ENCODE measurements around the gene PTPN4. TPM values are rescaled to one million over a fixed set of nuclear protein-coding genes. Genes with fewer than 3 reads are reported as not detected.

The PTPN4 gene
- total RNA-seq, 1 donor from 2014 or later, result 51.7 TPM

DNA sequence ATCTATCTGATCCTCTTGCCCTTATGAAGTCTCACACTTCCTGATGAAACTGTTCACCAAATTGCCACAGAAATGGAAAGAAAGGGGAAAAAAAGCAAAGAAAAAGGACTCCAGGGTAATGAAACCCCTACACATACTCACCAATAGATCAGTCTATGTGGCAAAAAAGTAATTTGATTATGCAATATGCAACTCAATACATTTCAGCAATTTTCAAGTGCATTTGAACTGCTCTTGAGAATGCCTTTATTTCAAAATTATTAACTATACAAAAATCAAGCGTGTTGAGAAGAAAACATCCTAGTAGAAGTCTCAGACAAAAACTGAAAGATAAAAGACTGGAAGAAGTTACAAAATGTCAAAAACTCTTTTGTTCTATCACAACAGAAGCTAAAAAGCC is 32.2 kb upstream of the PTPN4 start:
- Mint-ChIP-seq H3K27ac (no peak overlapping the region), H3K9me3 (no peaks in the 10 kb centered on the region), H3K36me3 (no peaks in the 10 kb centered on the region), H3K4me1 (peaks cover 16% of the 10 kb centered on the region), H3K27me3 (ENCODE audit: low read depth) (peaks cover 2% of the 10 kb centered on the region), H3K4me3 (no peak overlapping the region)
- TF ChIP-seq CTCF (IDR thresholded peaks at IDR 0.05; ENCODE audit: unreplicated experiment), result no peak
- DNase-seq (ENCODE audit: low spot score in 2 of 2, unreplicated experiment in 2 of 2), result no peak

DNA sequence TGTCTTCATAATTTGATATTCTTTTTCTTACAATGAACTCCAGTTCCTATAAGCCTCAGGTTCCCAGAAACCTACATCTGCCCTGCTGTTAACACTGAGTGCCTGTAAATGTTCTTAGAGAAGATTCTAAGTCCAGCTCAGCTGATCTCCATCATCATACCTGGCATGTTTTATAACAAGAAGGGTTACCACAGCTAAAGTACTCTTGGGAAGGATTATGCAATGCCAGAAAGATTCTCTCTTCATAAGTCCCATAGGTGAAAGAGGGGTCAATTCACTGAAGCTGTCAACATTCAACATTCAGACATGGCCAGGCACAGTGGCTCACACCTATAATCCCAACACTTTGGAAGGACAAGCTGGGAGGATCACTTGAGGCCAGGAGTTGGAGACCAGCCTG is 31.3 kb upstream of the PTPN4 start:
- DNase-seq (ENCODE audit: low spot score in 2 of 2, unreplicated experiment in 2 of 2), result no peak
- no peak overlapping the region for H3K27ac Mint-ChIP-seq
- TF ChIP-seq CTCF (IDR thresholded peaks at IDR 0.05; ENCODE audit: unreplicated experiment), result no peak
- H3K4me1 Mint-ChIP-seq, result peaks cover 16% of the 10 kb centered on the region
- peaks cover 3% of the 10 kb centered on the region for H3K27me3 Mint-ChIP-seq (ENCODE audit: low read depth)
- no peaks in the 10 kb centered on the region for H3K9me3 Mint-ChIP-seq
- no peak overlapping the region for H3K4me3 Mint-ChIP-seq
- no peaks in the 10 kb centered on the region for H3K36me3 Mint-ChIP-seq

- no peak for TF ChIP-seq CTCF (IDR thresholded peaks at IDR 0.05; ENCODE audit: unreplicated experiment)
- Mint-ChIP-seq H3K27ac (no peak overlapping the region), H3K4me1 (peaks cover 16% of the 10 kb centered on the region), H3K4me3 (no peak overlapping the region), H3K27me3 (ENCODE audit: low read depth) (peaks cover 3% of the 10 kb centered on the region), H3K9me3 (no peaks in the 10 kb centered on the region), H3K36me3 (no peaks in the 10 kb centered on the region)
- no peak for DNase-seq (ENCODE audit: low spot score in 2 of 2, unreplicated experiment in 2 of 2)
Observed at GRCh38 chr2:119730671-119731177, 29.0 kb upstream of the PTPN4 start.

GRCh38 chr2:119731983-119732382 is 27.7 kb upstream of the PTPN4 start:
- Mint-ChIP-seq H3K27me3 (ENCODE audit: low read depth) (peaks cover 3% of the 10 kb centered on the region), H3K27ac (no peak overlapping the region), H3K9me3 (no peaks in the 10 kb centered on the region), H3K4me3 (no peak overlapping the region), H3K36me3 (no peaks in the 10 kb centered on the region), H3K4me1 (peaks cover 16% of the 10 kb centered on the region)
- no peak for DNase-seq (ENCODE audit: low spot score in 2 of 2, unreplicated experiment in 2 of 2)
- no peak for TF ChIP-seq CTCF (IDR thresholded peaks at IDR 0.05; ENCODE audit: unreplicated experiment)

DNA sequence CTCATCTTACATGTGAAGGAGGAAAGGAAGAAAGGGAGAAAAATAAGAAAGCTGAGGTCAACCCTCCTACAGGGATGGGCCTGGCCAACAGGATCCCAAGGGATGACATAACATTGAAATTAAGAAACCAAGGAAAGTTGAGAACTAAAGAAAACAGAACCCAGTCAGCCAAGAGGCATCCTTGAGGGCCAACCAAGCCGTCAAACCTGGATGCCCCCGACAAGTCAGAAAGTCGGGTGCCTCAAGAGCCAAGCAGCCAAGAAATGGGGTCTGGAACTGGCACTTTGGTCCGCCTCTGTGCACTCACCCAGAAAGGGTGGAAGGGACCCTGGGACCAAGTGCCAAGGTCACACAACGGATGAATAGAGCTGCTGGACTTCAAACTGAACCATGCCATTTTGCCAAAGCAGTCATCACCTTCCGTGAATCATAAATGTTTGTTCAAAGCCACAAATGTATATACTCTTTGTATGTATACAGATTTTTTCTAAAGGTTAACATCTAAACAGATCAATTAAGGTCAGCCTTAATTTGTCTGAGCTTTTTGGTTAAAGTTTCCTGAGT is 27.0 kb upstream of the PTPN4 start:
- no peak for DNase-seq (ENCODE audit: low spot score in 2 of 2, unreplicated experiment in 2 of 2)
- TF ChIP-seq CTCF (IDR thresholded peaks at IDR 0.05; ENCODE audit: unreplicated experiment), result no peak
- Mint-ChIP-seq H3K27me3 (ENCODE audit: low read depth) (peaks cover 3% of the 10 kb centered on the region), H3K4me1 (peaks cover 16% of the 10 kb centered on the region), H3K27ac (no peak overlapping the region), H3K4me3 (no peak overlapping the region), H3K36me3 (no peaks in the 10 kb centered on the region), H3K9me3 (no peaks in the 10 kb centered on the region)

DNA sequence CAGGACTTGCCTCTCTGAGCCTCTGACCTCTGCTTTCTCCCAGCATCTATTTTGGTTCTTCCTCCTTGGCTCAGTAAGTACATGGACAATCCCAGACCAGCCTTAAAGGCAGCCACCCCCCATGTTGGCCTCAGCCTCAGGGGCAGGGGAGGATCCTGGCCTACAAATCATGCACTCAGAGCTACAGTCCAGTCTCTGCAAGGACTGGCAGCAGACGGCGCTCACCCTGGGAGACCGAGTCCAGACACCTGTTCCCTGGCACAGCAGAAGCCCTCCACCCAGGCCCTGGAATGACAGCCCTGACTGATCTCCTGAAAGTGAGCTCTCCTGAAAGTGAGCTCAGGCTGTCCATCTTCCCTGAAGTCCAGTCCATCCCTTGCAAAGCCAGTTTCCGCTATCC is 25.7 kb upstream of the PTPN4 start:
- no peak for DNase-seq (ENCODE audit: low spot score in 2 of 2, unreplicated experiment in 2 of 2)
- Mint-ChIP-seq H3K4me1 (peaks cover 16% of the 10 kb centered on the region), H3K27ac (no peak overlapping the region), H3K4me3 (no peak overlapping the region), H3K9me3 (no peaks in the 10 kb centered on the region), H3K36me3 (no peaks in the 10 kb centered on the region), H3K27me3 (ENCODE audit: low read depth) (peaks cover 4% of the 10 kb centered on the region)
- TF ChIP-seq CTCF (IDR thresholded peaks at IDR 0.05; ENCODE audit: unreplicated experiment), result no peak
